Measurements from ENCODE around the gene APBA2.

Gene APBA2

DNA sequence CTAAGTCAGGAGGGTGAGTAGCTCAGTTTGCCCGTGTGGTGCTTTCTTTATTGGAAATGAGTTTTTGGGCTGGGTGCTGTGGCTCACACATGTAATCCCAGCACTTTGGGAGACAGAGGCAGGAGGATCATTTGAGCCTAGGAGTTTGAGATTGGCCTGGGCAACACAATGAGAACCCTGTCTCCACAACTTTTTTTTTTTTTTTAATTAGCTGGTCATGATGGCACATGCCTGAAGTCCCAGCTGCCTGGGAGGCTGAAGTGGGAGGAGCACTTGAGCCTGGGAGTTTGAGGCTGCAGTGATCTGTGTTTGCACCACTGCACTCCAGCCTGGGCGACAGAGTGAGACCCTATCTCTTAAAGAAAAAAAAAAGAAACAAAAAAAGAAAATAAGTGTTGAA lies 208.9 kb downstream of the APBA2 start:
- no peak for DNase-seq

DNA sequence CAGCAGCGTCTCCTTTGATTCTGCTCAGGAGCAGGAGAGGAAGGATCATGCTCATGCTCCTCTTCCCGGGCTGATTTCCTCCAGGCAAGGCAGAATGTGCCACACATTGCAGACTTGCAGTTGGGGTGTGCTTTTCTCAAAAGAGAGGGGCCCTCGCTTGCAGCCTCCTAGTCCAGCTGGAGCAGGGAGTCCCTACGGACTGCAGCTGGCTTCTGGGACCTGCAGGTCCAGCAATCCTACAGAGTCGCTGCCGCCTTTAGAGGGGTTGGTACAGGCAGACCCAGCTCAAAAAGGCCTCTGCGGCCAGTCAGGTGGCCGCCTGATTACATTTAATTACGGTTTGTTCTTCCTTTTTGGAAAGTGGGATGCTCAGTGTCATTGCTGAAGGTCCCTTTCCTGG lies 210.0 kb downstream of the APBA2 start:
- no peak for DNase-seq

DNA sequence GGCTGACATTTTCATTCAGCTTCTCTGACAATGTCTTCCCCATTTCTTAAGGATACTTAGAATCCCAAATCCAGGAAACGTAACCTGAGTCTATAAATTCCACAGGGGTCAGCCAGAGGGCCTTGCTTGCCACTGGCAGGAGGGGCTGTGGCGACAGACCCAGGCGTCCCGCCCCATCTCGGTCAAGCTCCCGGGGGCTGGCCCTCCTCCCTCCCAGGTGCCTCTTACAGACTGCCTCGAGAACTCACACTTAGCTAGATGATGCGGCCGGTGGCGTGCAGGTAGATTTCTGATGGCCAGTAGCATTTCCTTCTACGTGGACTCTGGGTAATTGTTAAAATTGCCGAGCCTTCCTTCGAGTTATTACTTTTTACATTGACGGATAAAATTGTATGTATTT lies 211.4 kb downstream of the APBA2 start:
- no peak for DNase-seq

- DNase-seq = no peak
Observed at GRCh38 chr15:29097971-29098370, 212.2 kb downstream of the APBA2 start.

- DNase-seq = no peak
Observed at GRCh38 chr15:29098652-29099051, 212.9 kb downstream of the APBA2 start.

- DNase-seq = no peak
Observed at GRCh38 chr15:29099131-29099880, 213.5 kb downstream of the APBA2 start.

- no peak for DNase-seq
Observed at GRCh38 chr15:29100486-29101000, 214.8 kb downstream of the APBA2 start.

DNA sequence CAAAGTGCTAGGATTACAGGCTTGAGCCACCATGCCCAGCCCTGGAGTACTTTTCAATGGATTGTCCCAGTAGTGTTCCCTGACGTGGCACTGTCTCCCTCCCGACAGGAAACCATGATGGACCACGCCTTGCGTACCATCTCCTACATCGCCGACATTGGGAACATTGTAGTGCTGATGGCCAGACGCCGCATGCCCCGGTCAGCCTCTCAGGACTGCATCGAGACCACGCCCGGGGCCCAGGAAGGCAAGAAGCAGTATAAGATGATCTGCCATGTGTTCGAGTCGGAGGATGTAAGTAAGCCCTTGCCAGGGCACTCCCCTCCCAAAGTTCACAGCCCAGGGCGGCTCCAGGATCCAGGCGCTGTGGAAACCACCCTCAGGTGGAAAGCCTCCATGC lies 215.7 kb downstream of the APBA2 start:
- DNase-seq = no peak

DNA sequence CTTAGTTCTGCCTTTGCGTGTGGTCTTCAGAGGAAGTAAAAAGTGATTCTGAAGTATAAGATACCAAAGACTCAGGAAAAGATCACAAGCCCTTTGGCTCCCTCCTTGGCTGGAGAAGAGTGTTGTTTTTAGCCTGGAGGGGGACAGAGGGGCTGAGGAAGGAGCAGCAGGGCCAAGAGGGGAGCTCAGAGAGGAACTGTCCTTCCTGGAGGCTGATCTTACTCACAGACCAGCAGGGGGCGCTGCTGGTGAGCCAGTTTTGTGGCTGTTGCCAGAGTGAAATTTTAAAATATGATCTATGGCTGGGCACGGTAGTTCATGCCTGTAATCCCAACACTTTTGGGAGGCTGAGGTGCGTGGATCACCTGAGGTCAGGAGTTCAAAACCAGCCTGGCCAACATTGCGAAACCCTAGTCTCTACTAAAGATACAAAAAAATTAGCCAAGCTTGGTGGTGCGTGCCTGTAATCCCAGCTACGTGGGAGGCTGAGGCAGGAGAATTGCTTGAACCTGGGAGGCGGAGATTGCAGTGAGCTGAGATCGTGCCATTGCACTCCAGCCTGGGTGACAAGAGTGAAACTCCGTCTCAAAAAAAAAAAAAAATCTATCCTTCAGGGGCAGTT lies 216.5 kb downstream of the APBA2 start:
- peak; percentile 71 to 88 for DNase-seq

GRCh38 chr15:29102911-29103823 lies 217.4 kb downstream of the APBA2 start:
- DNase-seq = no peak

DNA sequence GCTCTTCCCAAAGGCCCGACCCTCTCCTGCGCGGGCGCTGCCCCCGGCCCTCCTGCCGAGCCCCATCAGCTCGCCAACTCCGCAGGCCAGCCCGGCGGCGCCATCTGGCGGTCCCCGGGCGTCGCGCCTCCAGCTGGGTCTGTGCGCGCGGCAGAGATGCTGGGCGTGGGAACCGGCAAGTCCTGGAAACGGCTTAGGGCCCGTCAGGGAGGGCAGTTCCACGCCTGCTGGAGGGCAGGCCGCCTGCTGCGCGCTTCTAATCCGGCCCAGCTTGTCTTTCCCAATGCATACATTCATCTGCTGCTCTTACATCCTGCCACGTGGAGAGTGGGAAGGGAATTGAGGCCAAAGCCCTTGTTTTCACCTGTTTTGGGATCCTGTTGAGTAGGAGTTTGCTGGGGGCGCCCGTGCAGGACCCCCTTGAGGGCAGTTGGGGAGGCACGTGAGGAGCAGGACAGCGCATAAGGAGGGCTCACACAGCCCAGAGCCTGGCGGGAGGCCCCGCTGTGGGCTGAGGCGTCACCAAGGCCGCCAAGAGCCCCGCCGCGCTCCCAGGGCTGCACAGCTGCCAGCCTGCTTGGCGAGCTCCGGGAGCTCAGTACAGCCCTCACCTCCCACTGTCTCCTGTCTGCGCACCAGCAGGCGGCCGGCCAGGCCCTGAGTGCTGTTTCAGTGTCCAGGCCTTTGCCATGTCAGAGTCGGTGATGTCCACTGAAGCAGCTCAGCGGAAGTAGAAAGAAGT lies 218.2 kb downstream of the APBA2 start:
- peak; percentile 61 to 71 for DNase-seq

DNA sequence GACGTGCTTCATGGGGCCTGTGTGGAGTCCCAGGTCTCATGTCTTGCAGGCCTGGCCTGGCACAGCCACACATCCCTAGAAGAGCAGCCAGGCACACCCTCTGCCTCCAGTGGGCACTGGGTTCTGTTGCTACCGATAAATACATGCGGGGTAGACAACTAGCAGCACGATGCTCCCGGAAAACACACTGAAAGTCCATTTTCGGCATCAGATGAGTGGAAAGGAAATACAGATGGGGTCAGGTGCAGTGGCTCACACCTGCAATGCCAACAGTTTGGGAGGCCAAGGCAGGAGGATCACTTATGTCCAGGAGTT lies 218.7 kb downstream of the APBA2 start:
- no peak for DNase-seq

GRCh38 chr15:29105151-29105854 lies 219.5 kb downstream of the APBA2 start:
- no peak for DNase-seq

- DNase-seq = no peak
Observed at GRCh38 chr15:29106116-29106515, 220.3 kb downstream of the APBA2 start.

GRCh38 chr15:29106551-29107290 lies 220.9 kb downstream of the APBA2 start:
- DNase-seq = no peak

DNA sequence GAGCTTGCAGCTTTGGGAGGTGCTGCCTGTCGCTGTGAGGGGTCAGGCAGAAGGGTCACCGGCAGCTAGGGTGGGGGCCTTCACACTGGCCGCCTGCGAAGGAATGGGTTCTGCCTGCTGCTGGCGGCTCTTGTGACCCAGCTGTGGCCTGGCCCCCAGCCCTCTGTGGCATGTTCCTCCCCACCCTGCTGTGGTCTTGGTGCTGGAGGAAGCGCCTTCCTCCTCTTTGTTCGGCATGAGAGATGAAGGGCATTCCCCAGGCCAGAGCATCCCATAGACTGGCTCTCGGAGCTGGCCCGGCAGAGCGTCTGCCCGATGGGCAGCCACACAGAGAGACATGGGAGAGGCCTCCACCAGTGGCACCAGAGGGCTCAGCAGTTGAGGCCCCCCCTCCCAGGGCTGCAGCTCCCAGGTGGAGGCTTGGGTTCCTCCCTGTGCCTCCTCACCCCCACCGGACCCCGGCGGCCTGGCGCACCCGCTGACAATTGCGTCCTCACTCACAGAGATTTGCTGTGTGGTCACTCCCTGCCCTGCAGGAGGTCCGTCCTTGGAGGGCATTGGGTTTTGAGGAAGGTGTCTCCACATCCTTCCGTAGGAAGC lies 221.6 kb downstream of the APBA2 start:
- DNase-seq = no peak

- DNase-seq = no peak
Observed at GRCh38 chr15:29107971-29108645, 222.3 kb downstream of the APBA2 start.

DNA sequence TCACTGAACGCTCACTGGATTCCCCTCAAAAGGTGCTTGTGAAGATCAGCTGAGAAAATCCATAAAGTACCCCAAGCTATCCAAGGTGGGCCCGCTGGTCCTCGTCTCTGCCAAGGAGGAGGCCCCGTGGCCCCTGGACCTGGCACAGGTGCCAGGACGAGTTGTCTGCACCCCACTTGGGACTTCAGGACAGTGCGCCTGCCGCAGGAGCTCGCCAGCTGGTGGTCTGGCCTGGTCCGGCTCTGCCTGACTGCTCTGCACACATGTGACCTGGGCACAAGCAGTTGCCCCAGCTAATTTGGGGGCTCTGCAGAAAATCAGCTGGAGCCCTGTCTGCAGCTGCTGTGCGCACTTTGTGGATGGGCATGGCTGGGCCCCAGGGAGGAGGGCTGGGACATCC lies 224.0 kb downstream of the APBA2 start:
- no peak for DNase-seq

GRCh38 chr15:29110176-29110575 lies 224.4 kb downstream of the APBA2 start:
- DNase-seq = no peak

GRCh38 chr15:29110733-29111132 lies 225.0 kb downstream of the APBA2 start:
- DNase-seq = no peak

All from Kasumi-1 (cell line).